ENCODE results near the gene PCDHGA11.
A peak's percentile ranks its signal among the peaks of the same experiment; 100 is the strongest.

Gene PCDHGA11

DNA sequence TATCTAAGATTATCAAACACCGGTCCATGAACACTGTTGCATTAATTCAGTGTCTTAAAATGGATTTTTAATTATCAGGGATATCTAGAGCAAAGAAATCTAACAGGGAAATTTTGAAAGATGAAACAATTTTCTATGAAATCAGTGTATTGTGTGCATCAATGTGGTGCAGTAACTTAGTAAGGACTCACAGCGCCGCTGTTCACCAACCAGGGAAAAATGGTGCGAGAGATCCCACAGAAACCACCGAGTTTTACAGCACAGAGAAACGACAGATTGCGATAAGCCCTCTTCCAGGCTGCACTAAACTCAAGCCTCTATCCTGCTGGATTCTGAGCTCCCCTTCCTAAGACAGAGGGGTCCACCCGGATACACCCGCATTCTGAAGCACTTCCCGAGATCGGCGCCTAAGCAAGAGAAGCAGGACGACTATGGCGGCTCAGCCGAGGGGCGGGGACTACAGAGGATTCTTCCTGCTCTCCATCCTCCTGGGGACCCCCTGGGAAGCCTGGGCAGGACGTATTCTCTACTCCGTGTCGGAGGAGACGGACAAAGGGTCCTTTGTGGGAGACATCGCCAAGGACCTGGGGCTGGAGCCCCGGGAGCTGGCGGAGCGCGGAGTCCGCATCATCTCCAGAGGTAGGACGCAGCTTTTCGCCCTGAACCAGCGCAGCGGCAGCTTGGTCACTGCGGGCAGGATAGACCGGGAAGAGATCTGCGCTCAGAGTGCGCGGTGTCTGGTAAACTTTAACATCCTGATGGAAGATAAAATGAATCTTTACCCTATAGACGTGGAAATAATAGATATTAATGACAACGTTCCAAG lies 38.2 kb upstream of the PCDHGA11 start, which contains the start of gene PCDHGA7:
PCDHGA7 (plus strand) TSS at position 274 of the 826 bp plus-strand sequence; CDS start at position 432, 158 bp downstream.
- DNase-seq (ENCODE audit: low read depth): peak; percentile 54
- peak within 1 kb of the TSS; percentile 57 for H3K4me3 ChIP-seq (ENCODE audit: control insufficient read depth, low read depth, low read length)
- TF ChIP-seq, protein P1, sequence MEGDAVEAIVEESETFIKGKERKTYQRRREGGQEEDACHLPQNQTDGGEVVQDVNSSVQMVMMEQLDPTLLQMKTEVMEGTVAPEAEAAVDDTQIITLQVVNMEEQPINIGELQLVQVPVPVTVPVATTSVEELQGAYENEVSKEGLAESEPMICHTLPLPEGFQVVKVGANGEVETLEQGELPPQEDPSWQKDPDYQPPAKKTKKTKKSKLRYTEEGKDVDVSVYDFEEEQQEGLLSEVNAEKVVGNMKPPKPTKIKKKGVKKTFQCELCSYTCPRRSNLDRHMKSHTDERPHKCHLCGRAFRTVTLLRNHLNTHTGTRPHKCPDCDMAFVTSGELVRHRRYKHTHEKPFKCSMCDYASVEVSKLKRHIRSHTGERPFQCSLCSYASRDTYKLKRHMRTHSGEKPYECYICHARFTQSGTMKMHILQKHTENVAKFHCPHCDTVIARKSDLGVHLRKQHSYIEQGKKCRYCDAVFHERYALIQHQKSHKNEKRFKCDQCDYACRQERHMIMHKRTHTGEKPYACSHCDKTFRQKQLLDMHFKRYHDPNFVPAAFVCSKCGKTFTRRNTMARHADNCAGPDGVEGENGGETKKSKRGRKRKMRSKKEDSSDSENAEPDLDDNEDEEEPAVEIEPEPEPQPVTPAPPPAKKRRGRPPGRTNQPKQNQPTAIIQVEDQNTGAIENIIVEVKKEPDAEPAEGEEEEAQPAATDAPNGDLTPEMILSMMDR (conservative IDR thresholded peaks at IDR 0.05; ENCODE audit: control insufficient read depth, insufficient read depth, low read depth, low read length): peak; percentile 60

DNA sequence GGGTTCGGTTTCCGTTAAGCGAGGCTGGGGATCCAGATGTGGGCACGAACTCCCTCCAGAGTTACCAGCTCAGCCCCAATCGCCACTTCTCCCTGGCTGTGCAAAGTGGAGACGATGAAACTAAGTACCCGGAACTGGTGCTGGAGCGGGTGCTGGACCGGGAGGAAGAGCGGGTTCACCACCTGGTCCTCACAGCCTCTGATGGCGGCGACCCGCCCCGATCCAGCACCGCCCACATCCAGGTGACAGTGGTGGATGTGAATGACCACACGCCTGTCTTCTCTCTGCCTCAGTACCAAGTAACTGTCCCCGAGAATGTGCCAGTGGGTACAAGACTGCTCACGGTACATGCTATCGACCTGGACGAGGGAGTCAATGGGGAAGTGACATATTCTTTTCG lies 37.5 kb upstream of the PCDHGA11 start:
- TF ChIP-seq, protein P1 (conservative IDR thresholded peaks at IDR 0.05; ENCODE audit: control insufficient read depth, insufficient read depth, low read depth, low read length): no peak
- no peak for DNase-seq (ENCODE audit: low read depth)
- peak overlapping the region; percentile 57 for H3K4me3 ChIP-seq (ENCODE audit: control insufficient read depth, low read depth, low read length)

DNA sequence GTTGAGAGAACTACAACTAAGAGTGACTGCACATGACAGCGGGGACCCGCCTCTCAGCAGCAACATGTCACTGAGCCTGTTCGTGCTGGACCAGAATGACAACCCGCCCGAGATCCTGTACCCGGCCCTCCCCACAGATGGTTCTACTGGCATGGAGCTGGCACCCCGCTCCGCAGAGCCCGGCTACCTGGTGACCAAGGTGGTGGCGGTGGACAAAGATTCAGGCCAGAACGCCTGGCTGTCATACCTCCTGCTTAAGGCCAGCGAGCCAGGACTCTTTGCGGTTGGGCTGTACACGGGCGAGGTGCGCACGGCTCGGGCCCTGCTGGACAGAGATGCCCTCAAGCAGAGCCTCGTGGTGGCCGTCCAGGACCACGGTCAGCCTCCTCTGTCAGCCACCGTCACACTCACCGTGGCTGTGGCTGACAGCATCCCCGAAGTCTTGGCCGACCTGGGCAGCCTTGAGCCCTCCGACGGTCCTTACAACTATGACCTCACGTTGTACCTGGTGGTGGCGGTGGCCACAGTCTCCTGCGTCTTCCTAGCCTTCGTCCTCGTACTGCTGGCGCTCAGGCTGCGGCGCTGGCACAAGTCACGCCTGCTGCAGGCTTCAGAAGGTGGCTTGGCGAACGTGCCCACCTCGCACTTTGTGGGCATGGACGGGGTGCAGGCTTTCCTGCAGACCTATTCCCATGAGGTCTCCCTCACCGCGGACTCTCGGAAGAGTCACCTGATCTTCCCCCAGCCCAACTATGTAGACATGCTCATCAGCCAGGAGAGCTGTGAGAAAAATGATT lies 36.2 kb upstream of the PCDHGA11 start:
- no peak overlapping the region for H3K4me3 ChIP-seq (ENCODE audit: control insufficient read depth, low read depth, low read length)
- TF ChIP-seq, protein P1 (conservative IDR thresholded peaks at IDR 0.05; ENCODE audit: control insufficient read depth, insufficient read depth, low read depth, low read length): no peak
- DNase-seq (ENCODE audit: low read depth): no peak

DNA sequence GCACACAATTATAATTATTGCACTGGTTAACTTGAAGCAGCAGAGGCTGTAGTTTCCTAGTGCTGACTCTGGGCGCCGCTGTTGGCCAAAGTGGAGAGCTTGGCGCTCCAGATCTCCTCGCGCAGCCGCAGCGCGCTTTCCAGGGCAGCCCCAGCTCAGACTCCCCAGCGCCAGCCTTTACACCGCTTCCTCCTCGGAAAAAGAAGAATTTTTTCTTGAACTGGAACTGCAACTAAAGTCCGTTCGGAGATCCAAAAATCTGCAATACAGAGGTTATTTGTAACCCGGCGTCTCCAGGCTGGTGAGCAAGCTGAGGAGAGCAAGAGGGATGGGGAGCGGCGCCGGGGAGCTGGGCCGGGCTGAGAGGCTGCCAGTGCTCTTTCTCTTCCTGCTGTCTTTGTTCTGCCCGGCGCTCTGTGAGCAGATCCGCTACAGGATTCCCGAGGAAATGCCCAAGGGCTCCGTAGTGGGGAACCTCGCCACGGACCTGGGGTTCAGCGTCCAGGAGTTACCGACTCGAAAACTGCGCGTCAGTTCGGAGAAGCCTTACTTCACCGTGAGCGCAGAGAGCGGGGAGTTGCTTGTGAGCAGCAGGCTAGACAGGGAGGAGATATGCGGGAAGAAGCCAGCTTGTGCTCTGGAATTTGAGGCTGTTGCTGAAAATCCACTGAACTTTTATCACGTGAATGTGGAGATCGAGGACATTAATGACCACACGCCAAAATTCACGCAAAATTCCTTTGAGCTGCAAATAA lies 33.1 kb upstream of the PCDHGA11 start, which contains the start of gene PCDHGB4:
PCDHGB4 (plus strand) TSS at position 142 of the 755 bp plus-strand sequence; CDS start at position 329, 187 bp downstream.
- DNase-seq (ENCODE audit: low read depth): peak; percentile 55
- peak within 1 kb of the TSS; percentile 44 for H3K4me3 ChIP-seq (ENCODE audit: control insufficient read depth, low read depth, low read length)
- TF ChIP-seq, protein P1 (conservative IDR thresholded peaks at IDR 0.05; ENCODE audit: control insufficient read depth, insufficient read depth, low read depth, low read length): peak; percentile 55

DNA sequence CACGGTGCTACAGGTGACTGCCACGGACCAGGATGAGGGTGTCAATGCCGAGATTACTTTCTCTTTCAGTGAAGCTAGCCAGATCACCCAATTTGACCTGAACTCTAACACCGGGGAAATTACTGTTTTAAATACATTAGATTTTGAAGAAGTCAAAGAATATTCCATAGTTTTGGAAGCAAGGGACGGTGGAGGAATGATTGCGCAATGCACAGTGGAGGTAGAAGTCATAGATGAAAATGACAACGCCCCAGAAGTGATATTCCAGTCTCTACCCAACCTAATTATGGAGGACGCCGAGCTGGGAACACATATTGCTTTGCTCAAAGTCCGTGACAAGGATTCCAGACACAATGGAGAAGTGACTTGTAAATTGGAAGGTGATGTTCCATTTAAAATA lies 32.2 kb upstream of the PCDHGA11 start:
- TF ChIP-seq, protein P1 (conservative IDR thresholded peaks at IDR 0.05; ENCODE audit: control insufficient read depth, insufficient read depth, low read depth, low read length): no peak
- H3K4me3 ChIP-seq (ENCODE audit: control insufficient read depth, low read depth, low read length): no peak overlapping the region
- DNase-seq (ENCODE audit: low read depth): no peak

Measured in fibroblast of mammary gland (primary cell).